Effector memory CD8-positive, alpha-beta T cell (primary cell): ENCODE results near the gene ANKRD24.
"Not testable (repeated sequence)": the region's sequence is repeated elsewhere in the genome, so short reads cannot be mapped to it uniquely, and the experiment has no call there.

Experiments used
- ATAC-seq: fragments of 150-1000 bp; cut with Tn5 transposase; replicated peaks from 2 replicates; pipeline ENCODE4 v1.10.0; 2021; ENCODE audit warnings: mild to moderate bottlenecking, moderate library complexity
- DNase-seq, 3 experiments: peaks; one replicate each; pipeline ENCODE4 v3.0.0; 2021
- H3K27ac Mint-ChIP-seq, 2 donors: one replicate each; pipeline ENCODE4 v1.8.0; 2022; ENCODE audit warnings: mild to moderate bottlenecking in 2 of 2, mixed read lengths in 2 of 2, moderate library complexity in 2 of 2
- H3K27me3 Mint-ChIP-seq, 2 donors: one replicate each; pipeline ENCODE4 v1.8.0; 2022; ENCODE audit warnings: mixed read lengths in 2 of 2
- H3K36me3 Mint-ChIP-seq: one replicate; pipeline ENCODE4 v1.8.0; 2022; ENCODE audit warnings: mild to moderate bottlenecking, moderate library complexity, mixed read lengths; ENCODE audit not compliant: insufficient read depth
- H3K4me1 Mint-ChIP-seq, 2 donors: one replicate each; pipeline ENCODE4 v1.8.0; 2022; ENCODE audit warnings: low read depth in 2 of 2, mixed read lengths in 2 of 2
- H3K4me3 Mint-ChIP-seq, 2 donors: one replicate each; pipeline ENCODE4 v1.8.0; 2022; ENCODE audit warnings: mild to moderate bottlenecking in 2 of 2, mixed read lengths in 2 of 2, moderate library complexity in 2 of 2
- H3K9me3 Mint-ChIP-seq, 2 donors: one replicate each; pipeline ENCODE4 v1.8.0; 2022; ENCODE audit warnings: mixed read lengths in 2 of 2

The ANKRD24 gene

DNA sequence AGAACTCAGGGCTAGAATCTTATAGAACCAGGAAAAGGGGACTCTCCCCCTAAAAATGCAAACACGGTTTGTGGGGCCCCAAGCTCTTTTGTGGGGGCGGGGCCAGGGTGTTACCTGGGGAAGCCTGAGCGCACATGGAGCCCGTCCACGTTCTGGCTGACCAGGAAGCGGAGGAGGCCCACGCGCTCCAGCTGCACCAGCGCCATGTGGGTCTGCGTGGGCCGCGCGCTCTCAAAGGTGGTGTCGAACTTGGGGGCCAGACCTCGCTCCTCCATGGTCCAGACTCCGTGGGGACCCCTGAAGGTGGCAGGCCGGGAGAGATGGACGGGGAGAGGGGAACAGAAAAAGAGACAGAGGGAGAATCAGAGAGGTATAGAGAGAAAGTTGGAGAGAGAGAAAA lies 3.5 kb upstream of the ANKRD24 start:
- peak overlapping the region in 1 of 2 donors; percentile 5 for H3K4me3 Mint-ChIP-seq
- no peaks in the 10 kb centered on the region for H3K27me3 Mint-ChIP-seq
- ATAC-seq (no peak), DNase-seq (no peak)
- peaks cover 23% of the 10 kb centered on the region for H3K36me3 Mint-ChIP-seq
- H3K27ac Mint-ChIP-seq: no peak overlapping the region
- no peaks in the 10 kb centered on the region for H3K9me3 Mint-ChIP-seq
- peaks cover 21 to 26% of the 10 kb centered on the region in 2 donors for H3K4me1 Mint-ChIP-seq

DNA sequence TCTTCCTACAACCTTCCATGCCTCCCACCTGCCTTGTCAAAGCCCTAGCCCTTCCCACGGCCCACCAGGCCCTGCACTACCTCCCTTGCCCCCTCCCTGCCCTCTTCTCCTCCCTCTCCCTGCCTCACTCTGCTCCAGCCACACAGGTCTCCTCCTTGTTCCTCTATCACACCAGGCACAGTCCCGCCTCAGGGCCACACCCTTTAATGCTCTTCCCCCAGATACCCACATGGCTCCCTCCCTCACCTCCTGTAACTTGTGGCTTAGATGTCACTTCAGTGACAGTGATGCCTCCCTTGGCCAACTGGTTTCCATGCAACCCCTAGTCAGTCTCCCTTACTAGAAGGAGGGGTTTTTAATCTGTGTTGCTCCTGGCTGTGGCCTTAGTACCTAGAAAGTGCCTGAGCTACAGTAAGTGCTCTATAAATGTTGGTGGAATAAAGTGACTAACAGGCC lies 1.4 kb upstream of the ANKRD24 start:
- DNase-seq (no peak), ATAC-seq (no peak)
- Mint-ChIP-seq H3K27me3 (no peaks in the 10 kb centered on the region), H3K9me3 (no peaks in the 10 kb centered on the region), H3K36me3 (peaks cover 23% of the 10 kb centered on the region), H3K4me1 (peaks cover 21 to 27% of the 10 kb centered on the region in 2 donors), H3K4me3 (peak overlapping the region; percentile 54 to 99), H3K27ac (peak overlapping the region in 1 of 2 donors; percentile 68)

- DNase-seq (no peak), ATAC-seq (no peak)
- peaks cover 22% of the 10 kb centered on the region for H3K36me3 Mint-ChIP-seq
- H3K27me3 Mint-ChIP-seq: peaks cover 0 to 6% of the 10 kb centered on the region in 2 donors
- peak overlapping the region; percentile 9 to 51 for H3K4me3 Mint-ChIP-seq
- peaks cover 21 to 34% of the 10 kb centered on the region in 2 donors for H3K4me1 Mint-ChIP-seq
- no peaks in the 10 kb centered on the region for H3K9me3 Mint-ChIP-seq
- no peak overlapping the region for H3K27ac Mint-ChIP-seq
Observed at GRCh38 chr19:4183967-4184717, 1.7 kb downstream of the ANKRD24 start.

DNA sequence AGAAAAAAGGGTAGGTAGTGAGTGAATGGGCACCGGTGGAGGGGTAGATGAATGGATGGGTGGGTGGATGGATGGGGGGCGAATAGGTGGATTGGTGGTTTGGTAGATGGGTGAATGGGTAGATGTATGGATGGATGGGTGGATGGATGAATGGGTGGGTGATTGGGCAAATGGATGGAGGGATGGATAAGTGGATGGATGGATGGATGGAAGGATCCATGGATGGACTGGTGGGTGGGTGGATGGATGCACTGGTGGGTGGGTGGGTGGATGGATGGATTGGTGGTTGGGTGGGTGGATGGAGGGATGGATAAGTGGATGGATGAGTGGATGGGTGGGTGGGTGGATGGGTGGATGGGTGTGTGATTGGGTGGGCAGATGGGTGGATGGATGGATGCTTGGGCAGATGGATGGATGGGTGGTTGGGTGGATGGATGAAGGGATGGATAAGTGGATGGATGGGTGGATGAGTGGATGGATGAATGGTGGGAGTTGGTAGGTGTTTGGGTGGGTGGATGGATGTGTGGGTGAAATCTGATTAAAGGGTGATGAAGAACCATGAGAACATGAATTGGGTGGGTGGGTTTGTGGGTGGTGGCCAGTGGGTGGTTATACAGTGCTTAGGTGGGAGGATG lies 2.3 kb downstream of the ANKRD24 start:
- Mint-ChIP-seq H3K4me3 (peak overlapping the region in 1 of 2 donors; percentile 51), H3K4me1 (peaks cover 18 to 29% of the 10 kb centered on the region in 2 donors), H3K9me3 (no peaks in the 10 kb centered on the region), H3K27ac (no peak overlapping the region), H3K36me3 (peaks cover 17% of the 10 kb centered on the region), H3K27me3 (peaks cover 0 to 6% of the 10 kb centered on the region in 2 donors)
- ATAC-seq: no peak
- DNase-seq: no peak

DNA sequence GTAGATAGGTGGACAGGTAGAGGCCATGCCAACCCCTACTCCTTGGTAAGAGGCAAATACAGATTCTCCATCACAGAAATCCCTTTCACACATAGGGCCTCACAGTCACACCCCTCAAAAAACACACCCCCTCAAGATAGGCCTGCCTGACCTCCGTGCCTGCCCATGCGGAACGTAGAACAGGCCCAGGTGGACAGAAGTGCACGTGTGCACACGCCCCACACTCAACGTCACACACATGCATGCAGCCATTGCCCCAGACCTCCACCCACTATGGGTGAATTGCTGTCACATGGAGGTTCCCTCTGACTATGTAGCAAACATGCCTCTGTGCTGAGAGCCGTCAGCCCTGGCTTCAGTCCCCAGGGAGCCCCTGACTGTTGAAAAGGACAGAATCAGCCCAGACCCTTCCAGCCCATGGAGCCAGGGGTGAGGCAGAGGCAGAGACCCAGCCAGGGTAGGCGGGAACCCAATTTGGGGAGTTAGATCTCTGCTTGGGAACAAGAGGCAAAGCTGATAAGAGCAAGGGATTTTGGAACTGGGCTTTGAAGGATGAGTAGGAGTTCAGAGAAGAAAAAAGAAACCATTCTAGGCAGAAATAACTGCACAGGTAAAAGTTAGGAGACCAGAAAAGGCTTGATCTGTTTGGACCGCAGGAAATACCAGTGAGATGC lies 3.1 kb downstream of the ANKRD24 start:
- DNase-seq (no peak), ATAC-seq (no peak)
- H3K27me3 Mint-ChIP-seq: peaks cover 0 to 6% of the 10 kb centered on the region in 2 donors
- peak overlapping the region in 1 of 2 donors; percentile 39 for H3K27ac Mint-ChIP-seq
- peaks cover 15 to 26% of the 10 kb centered on the region in 2 donors for H3K4me1 Mint-ChIP-seq
- peaks cover 16% of the 10 kb centered on the region for H3K36me3 Mint-ChIP-seq
- no peak overlapping the region for H3K4me3 Mint-ChIP-seq
- no peaks in the 10 kb centered on the region for H3K9me3 Mint-ChIP-seq

DNA sequence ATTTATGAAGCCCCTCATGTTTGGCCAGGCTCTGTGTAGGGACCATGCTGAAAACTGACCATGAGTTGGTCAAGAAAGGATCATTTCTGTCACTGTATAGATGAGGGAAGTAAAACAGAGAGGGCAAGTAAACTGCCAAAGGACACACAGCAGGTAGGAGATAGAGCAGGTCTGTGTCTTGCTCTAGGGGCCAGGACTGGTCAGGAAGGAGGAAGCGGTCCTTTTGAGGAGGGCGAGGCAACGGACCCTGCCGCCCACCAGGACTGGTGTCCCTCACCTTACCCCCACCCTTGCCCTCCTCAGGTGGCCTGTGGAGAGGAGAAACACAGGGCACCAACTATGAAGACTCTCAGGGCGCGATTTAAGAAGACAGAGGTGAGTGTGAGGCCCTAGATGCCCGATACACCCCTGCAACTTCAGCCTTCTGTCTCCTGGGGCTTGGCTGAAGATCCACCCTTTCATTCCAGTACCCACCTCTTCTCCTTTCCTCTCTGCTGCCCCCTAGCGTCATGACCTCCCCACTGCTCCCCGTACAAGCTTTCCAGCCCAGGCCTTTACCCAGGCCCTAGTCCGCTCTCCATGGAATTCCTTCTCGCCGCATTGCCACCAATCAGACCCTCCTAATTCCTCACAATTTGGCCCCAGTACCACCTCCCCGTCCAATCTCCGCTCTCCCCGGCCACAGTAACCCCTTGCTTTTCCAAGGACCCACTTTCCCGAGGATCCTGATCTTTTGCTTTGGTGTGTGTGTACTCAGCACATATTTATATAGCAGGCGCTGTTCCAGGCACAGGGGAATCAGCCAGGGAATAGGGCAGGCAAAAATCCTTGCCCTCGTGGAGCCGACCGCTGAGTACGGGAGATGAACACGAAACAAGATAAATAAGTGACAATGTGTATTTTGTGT lies 3.9 kb downstream of the ANKRD24 start:
- peak overlapping the region in 1 of 2 donors; percentile 39 for H3K27ac Mint-ChIP-seq
- peak; percentile 51 for ATAC-seq

GRCh38 chr19:4187313-4188122 lies 5.0 kb downstream of the ANKRD24 start:
- Mint-ChIP-seq H3K9me3 (no peaks in the 10 kb centered on the region), H3K4me1 (peaks cover 3 to 14% of the 10 kb centered on the region in 2 donors), H3K4me3 (no peak overlapping the region), H3K27ac (no peak overlapping the region), H3K36me3 (peaks cover 9% of the 10 kb centered on the region), H3K27me3 (peaks cover 0 to 6% of the 10 kb centered on the region in 2 donors)
- ATAC-seq: no peak
- no peak for DNase-seq

More for the DNA sequence above, 3.9 kb downstream of the ANKRD24 start:
- DNase-seq: peak; percentile 72 to 80 (median 78)
- H3K9me3 Mint-ChIP-seq: no peaks in the 10 kb centered on the region
- peaks cover 0 to 6% of the 10 kb centered on the region in 2 donors for H3K27me3 Mint-ChIP-seq
- H3K36me3 Mint-ChIP-seq: peaks cover 16% of the 10 kb centered on the region
- H3K4me1 Mint-ChIP-seq: peaks cover 10 to 21% of the 10 kb centered on the region in 2 donors
- no peak overlapping the region for H3K4me3 Mint-ChIP-seq

DNA sequence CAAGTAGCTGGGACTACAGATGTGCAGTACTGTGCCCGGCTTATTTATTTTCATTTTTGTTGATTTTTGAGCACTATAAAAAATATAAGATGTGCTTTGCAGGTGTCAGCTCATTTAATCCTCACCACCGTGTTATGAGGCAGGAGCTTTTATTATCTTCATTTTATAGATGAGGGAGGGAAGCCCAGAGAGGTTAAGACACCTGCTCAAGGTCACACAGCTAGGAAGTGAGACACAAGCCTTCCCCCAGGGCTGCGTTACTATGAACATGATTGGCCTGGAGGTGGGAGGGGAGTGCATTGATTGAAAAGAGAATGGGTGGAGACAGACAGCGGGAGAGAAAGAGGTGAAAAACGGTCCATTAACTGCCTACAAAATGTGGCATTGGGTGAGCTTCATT lies 7.2 kb downstream of the ANKRD24 start:
- ATAC-seq (no peak), DNase-seq (no peak)
- H3K27ac Mint-ChIP-seq: no peak overlapping the region
- no peaks in the 10 kb centered on the region for H3K9me3 Mint-ChIP-seq
- peaks cover 6 to 24% of the 10 kb centered on the region in 2 donors for H3K27me3 Mint-ChIP-seq
- no peak overlapping the region for H3K4me3 Mint-ChIP-seq
- peaks cover 4 to 7% of the 10 kb centered on the region in 2 donors for H3K4me1 Mint-ChIP-seq
- peaks cover 6% of the 10 kb centered on the region for H3K36me3 Mint-ChIP-seq

DNA sequence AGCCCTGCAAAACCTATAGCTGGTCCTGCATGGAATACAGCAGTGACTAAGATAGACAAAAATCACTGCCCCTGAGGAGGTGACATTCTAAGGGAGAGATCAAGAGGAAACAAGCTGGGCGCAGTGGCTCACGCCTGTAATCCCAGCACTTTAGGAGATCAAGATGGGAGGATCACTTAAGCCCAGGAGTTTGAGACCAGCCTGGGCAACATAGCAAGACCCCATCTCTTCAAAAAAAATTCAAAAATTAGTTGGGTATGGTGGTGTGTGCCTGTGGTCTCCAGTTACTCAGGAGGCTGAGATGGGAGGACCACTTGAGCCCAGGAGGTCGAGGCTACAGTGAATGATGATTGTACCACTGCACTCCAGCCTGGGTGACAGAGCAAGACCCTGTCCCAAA lies 10.0 kb downstream of the ANKRD24 start:
- not testable (repeated sequence) for H3K4me3 Mint-ChIP-seq, H3K36me3 Mint-ChIP-seq, ATAC-seq, H3K9me3 Mint-ChIP-seq, DNase-seq, H3K27ac Mint-ChIP-seq
- Mint-ChIP-seq H3K27me3 (peaks cover 21 to 50% of the 10 kb centered on the region in 2 donors), H3K4me1 (peaks cover 6 to 10% of the 10 kb centered on the region in 2 donors)

GRCh38 chr19:4194353-4194752 lies 11.9 kb downstream of the ANKRD24 start:
- Mint-ChIP-seq H3K9me3 (no peaks in the 10 kb centered on the region), H3K27me3 (peaks cover 35 to 66% of the 10 kb centered on the region in 2 donors), H3K4me3 (no peak overlapping the region), H3K4me1 (peaks cover 9 to 13% of the 10 kb centered on the region in 2 donors), H3K27ac (no peak overlapping the region), H3K36me3 (peaks cover 2% of the 10 kb centered on the region)
- no peak for DNase-seq
- ATAC-seq: no peak

GRCh38 chr19:4196009-4196408 lies 13.5 kb downstream of the ANKRD24 start:
- peaks cover 35 to 79% of the 10 kb centered on the region in 2 donors for H3K27me3 Mint-ChIP-seq
- no peak for DNase-seq
- H3K9me3 Mint-ChIP-seq: no peaks in the 10 kb centered on the region
- ATAC-seq: no peak
- H3K4me3 Mint-ChIP-seq: no peak overlapping the region
- peaks cover 2% of the 10 kb centered on the region for H3K36me3 Mint-ChIP-seq
- no peak overlapping the region for H3K27ac Mint-ChIP-seq
- H3K4me1 Mint-ChIP-seq: peaks cover 9 to 13% of the 10 kb centered on the region in 2 donors

DNA sequence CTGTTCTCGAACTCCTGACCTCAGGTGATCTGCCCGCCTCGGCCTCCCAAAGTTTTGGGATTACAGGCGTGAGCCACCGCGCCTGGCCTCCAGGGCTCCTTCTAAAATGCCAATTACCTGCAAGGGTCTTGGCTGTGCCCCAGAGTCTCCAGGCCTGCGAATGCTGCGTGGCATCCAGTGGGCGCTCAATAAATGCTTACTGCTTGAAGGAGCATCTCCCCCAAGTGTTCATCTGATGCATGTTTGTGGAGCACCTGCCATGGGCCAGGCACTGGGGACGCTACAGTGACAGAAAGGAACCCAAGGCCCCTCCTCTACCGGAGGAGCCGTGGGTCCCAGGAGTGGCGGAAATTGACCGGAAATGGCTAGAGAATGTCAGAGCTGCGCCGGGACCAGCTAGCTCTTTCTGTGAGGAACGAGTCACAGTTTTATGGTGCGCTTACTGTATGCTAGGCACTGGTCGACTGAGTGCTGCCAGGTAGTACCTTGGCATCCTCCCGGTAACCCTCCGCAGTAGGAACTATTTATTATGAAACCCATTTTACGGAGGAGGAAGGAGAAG lies 14.2 kb downstream of the ANKRD24 start:
- H3K4me1 Mint-ChIP-seq: peaks cover 9 to 13% of the 10 kb centered on the region in 2 donors
- no peak overlapping the region for H3K27ac Mint-ChIP-seq
- no peak for DNase-seq
- peaks cover 35 to 79% of the 10 kb centered on the region in 2 donors for H3K27me3 Mint-ChIP-seq
- H3K36me3 Mint-ChIP-seq: peaks cover 2% of the 10 kb centered on the region
- no peak for ATAC-seq
- no peaks in the 10 kb centered on the region for H3K9me3 Mint-ChIP-seq
- H3K4me3 Mint-ChIP-seq: no peak overlapping the region
